ENCODE measurements around the gene ATXN2L.
A peak's percentile ranks its signal among the peaks of the same experiment; 100 is the strongest.
"Not testable (repeated sequence)": the region's sequence is repeated elsewhere in the genome, so short reads cannot be mapped to it uniquely, and the experiment has no call there.

The ATXN2L gene

GRCh38 chr16:28873543-28874201, 50.9 kb downstream of the ATXN2L start:
- no peak for DNase-seq

GRCh38 chr16:28874406-28874805, 51.6 kb downstream of the ATXN2L start:
- no peak for DNase-seq

GRCh38 chr16:28875134-28876018, 52.6 kb downstream of the ATXN2L start:
- DNase-seq: no peak

GRCh38 chr16:28876019-28876659, 53.3 kb downstream of the ATXN2L start:
- no peak for DNase-seq

DNA sequence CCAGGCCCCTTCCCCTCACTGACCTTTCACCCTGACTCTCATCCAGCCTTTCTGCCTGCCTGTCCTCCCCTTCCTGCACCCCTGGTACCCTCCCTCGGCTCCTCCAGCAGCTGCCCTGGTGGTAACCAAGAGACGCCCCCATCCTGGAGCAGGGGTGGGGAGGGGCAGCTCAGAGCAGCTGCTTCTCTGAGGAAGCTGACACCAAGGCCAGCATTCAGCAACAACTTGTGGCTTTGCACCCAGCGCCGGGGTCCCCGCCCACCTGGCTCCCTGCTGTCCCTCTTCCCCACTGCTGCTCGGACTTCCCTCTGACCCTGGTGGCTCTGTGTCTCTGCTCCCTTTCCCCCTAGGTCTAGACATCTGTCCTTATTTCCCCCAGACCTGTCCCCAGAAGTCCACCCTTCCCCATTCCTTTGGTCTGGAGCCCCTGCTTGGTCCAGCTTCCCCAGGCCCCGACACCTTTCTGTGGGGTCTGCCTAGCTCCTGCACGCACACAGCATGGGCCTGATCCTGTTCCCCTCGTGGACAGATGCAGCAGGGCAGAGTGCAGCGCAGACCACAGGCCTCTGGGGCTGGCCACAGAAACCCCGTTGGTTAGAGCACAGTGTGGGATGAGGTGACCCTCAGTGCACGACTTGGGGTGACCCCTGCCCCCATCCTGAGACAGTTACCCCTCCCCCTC, 54.3 kb downstream of the ATXN2L start:
- DNase-seq: no peak

- DNase-seq: no peak
These were observed 54.8 kb downstream of the ATXN2L start for GRCh38 chr16:28877655-28878000.

DNA sequence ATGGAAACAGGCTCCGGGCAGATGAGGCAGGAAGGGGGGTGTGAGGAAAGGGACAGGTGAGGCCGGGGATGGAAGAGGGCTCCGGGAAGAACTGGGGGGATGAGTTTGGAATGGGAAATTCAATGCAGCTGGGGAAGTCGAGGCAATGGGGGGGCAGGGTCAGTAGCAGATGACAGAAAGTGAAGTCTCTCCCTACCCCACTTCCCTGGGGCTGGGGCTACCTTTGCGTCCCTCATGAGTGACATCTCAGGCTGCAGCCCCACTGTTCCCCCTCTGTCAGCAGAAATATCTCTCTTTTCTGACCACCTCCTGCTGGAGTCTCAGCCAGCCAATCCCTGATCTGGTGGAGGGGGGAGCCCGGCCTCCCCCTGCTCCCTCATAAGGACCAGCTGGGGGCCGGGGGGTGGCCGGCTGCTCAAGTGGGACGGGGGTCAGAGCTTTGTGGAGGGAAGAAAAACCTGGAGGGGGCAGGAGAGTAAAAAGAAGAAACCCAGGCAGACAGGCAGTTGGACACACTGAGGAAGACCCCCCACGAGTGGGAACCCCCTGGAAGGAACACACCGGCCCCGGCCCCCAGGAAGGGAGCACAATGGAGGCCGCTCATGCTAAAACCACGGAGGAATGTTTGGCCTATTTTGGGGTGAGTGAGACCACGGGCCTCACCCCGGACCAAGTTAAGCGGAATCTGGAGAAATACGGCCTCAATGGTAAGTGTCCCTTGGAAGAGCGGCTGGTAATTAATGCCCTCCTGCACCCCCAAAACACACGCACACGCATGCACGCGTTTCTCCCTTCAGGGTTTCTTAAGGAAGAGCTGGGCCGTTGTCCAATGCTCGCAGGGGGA, 55.5 kb downstream of the ATXN2L start, which contains the start of gene ATP2A1:
ATP2A1 (plus strand) TSS at position 406 of the 844 bp plus-strand sequence; CDS start at position 590, 184 bp downstream.
- DNase-seq: no peak

DNA sequence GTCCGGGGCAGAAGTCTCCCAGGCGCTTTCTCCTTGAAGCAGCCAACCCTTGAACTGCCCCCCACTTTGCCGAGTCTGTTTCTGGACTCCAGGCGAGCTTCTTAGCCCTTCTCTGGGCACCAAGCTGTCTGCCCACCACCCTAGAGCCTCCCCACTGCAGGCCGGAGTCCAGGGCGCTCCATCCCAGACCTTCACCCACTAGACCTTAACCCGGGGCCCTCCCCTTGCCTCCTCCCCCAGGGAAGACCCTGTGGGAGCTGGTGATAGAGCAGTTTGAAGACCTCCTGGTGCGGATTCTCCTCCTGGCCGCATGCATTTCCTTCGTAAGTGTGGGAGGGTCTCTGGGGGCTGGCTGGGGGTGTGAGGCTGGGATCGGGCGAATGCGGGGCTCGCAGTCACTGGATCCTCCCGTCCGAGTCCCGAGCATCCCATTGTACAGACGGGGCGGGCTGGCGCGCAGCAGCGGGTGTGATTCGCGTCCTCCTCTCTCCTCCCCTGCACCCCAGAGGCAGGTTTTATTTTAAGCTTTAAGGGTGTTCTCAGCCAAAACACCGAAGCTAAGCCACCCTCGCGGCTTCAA, 56.6 kb downstream of the ATXN2L start:
- no peak for DNase-seq

DNA sequence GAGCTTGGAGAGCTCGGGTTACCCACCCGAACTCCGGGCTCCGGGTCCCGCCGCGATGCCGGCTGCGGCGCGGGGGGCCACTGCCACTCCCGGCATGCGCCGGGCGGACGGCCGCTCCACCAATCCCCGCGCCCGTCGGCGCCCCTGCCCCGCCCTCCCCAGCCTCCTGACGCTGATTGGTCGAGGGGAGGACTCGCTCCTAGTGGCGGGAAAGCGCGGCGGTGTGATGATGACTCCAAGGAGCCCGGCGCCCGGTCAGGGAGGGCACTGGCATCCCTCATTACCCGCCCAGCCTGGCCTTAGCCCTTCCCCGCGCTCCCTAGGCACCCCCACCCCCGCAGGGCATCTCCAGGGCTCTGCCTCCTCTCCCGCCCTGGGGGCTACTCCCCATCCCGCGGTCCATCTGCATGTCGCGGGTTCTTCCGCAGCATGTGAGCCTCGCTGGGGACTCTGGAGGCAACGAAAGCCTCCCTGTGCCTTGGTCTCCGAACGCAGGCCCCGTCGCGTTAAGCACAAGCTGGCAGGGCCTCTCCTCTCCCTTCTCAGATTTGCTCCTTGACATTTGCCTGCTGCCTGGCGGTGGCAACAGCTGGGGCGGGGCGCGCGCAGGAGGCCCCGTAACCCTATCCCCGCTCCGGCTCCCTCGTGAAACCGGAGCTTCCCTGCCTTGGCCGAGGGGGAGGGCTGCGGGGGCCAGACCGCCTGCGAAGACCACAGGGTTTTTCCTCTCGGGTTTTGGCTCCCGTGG, 57.2 kb downstream of the ATXN2L start:
- DNase-seq: peak; percentile 86

- no peak for DNase-seq
These were observed 57.8 kb downstream of the ATXN2L start for GRCh38 chr16:28880589-28880915.

DNA sequence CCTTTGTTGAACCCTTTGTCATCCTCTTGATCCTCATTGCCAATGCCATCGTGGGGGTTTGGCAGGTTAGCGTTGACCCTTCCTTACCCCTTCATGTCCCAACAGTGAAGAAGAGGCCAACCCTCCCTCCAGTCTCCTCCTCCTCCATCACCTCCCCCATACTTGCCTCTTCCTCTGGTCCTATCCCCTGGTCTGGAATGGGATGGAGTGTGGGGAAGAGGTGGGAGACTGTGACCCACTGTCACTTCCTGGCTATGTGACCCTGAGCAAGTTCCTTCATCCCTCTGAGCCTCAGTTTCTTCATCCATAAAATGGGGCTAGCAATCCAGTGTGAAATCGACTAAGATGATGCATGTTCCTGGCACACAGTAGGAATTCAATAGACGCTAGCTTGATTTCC, 58.2 kb downstream of the ATXN2L start:
- no peak for DNase-seq

GRCh38 chr16:28881565-28881964, 58.8 kb downstream of the ATXN2L start:
- DNase-seq: not testable (repeated sequence)

DNA sequence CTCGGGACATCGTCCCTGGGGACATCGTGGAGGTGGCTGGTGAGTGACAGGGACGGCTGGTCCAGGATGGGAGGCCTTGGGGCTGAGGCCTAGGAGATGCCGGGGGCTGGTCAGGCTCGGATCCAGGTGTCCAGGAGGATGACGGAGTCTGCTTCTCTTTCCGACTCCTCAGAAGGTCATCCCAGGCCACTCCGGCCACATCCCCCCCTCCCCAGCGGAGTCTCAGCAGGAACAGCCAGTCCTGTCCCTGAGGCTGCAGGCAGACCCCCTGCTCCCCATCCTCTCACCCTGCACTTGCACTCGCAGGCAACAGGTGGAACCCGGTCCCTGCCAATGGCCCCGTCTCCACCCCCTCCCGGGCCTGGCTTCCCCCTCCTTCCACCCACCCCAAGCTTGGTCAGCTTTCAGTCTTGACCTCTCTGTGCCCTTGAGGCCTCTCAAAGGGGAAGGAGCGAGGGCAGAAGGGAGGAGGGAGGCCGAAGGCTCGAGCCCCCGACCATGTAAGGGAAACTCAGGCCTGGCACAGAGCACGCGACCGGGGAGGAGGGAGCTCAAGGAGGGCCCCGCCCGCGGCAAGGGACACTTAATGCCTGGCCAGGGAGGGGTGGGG, 59.9 kb downstream of the ATXN2L start:
- no peak for DNase-seq

- DNase-seq: no peak
These were observed 60.6 kb downstream of the ATXN2L start for GRCh38 chr16:28883221-28883996.

DNA sequence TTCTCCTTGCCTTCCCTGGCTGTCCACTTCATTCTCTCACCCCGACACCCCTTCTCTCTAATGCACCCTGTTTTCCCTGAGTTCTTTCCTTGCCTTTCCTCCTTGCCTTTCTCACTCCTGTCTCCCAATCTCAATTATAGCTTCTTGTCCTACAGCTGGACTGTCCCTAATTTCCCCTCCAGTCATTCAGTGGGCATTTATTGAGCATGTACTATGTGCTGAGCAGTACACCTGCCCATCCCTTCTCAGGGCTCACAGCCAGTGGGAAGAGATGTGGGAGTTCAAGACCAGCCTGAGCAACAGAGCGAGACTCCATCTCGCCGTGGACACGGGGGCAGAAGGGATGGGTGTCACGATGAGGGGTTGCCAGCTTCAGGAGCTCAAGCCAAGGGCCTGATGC, 61.2 kb downstream of the ATXN2L start:
- no peak for DNase-seq
